Stimulated activated CD4-positive, alpha-beta T cell treated with anti-CD3 and anti-CD28 coated beads, Interleukin-1b, Interleukin-23, amount 100 ng/mL, for 4 hours (primary cell): ENCODE measurements around the gene ADGRG3.
"Not testable (repeated sequence)": the region's sequence is repeated elsewhere in the genome, so short reads cannot be mapped to it uniquely, and the experiment has no call there.

Experiments used
- DNase-seq, 2 donors: peaks; one replicate each; pipeline ENCODE4 v3.0.0-alpha.2; 2020; ENCODE audit warnings: low read depth in 2 of 2

ADGRG3 gene

DNA sequence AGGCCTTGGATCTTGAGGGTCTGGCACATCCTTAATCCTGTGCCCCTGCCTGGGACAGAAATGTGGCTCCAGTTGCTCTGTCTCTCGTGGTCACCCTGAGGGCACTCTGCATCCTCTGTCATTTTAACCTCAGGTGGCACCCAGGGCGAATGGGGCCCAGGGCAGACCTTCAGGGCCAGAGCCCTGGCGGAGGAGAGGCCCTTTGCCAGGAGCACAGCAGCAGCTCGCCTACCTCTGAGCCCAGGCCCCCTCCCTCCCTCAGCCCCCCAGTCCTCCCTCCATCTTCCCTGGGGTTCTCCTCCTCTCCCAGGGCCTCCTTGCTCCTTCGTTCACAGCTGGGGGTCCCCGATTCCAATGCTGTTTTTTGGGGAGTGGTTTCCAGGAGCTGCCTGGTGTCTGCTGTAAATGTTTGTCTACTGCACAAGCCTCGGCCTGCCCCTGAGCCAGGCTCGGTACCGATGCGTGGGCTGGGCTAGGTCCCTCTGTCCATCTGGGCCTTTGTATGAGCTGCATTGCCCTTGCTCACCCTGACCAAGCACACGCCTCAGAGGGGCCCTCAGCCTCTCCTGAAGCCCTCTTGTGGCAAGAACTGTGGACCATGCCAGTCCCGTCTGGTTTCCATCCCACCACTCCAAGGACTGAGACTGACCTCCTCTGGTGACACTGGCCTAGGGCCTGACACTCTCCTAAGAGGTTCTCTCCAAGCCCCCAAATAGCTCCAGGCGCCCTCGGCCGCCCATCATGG is 4.0 kb upstream of the ADGRG3 start:
- no peak for DNase-seq

DNA sequence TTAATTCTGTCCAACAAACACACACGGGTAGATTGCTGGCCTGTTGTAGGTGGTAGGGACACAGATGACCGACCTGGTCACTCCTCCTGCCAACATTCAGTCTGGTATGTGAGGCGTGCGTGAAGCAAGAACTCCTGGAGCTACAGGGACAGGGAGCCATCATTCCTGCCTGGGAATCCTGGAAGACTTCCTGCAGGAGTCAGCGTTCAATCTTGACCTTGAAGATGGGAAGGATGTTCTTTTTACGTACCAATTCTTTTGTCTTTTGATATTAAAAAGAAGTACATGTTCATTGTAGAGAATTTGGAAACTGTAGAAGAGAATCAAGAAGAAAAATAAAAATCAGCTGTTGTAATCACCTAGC is 3.5 kb upstream of the ADGRG3 start:
- DNase-seq = no peak

DNA sequence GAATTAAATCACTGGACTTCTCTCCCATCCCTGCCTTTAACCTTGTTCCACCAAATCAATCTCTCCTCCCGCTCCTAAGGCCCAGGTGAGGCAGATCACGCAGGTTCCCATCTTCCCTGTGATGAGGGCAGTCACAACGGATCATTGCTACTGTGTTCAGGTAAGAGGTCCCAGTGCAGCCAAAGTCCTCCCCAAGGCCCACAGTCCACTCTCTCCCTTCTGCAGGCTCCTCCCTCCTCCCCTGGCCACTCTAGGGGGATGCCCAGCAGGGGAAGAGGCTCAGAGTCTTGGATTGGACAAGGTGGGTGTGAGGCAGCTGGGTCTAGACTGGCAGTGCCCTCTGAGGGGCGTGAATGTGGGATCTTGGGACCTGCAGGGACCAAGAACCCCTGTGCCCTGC is 2.6 kb upstream of the ADGRG3 start:
- no peak for DNase-seq

DNA sequence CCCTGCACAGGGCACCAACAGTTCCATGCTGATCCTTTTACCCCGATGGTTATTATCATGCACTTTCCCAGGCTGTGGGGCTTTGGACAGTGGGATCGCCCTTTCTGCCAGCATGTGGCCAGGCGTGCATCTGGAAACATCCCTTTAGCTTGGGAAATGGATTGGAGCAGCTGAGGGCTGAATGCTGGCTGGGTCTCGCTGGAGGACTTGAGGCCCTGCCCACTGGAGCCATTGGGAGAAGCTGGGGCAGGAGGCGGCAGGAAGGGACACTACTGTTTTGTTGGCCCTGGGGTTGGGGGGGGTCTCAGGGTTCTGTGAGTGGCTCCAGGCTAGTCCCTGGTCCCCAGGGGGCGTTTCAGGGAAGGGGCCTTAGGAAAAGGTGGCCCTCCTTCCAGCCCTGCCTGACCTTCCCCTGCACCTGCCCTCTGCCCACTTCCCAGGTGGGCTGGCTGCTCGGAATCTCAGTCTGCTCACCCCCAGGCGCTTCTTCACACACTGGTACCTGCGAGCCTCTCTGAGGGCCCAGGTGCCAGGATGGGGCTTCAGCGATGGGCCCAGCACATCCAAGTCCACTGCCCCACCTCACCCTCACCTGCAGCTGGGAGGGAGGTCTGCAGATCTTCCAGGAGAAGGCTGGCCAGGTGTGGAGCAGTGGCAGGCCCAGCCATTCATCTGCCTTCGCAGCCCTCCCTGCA is 1.6 kb upstream of the ADGRG3 start:
- DNase-seq = no peak

DNA sequence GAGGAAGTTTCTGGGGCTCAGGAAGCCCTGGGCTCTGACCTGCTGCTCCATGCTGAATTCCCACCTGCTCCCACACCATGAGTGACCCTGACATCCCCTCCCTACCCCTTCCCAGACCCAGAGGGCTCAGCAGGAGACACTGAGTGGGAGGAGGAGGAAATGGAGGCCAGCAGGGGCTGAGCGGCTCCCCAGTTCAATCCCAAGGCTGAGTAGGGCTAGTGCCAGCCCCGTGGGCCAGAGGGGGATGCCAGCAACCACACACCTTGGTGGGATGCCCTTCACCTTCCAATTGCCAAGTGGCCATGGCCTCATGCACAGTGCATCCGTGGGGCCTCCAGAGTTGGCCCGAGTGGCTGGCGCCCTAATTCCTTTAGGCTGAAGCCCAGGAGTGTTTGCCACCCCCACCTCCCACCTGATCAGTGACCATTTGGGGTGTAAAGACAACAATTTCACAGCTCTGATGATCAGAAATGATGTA is 1.0 kb upstream of the ADGRG3 start:
- DNase-seq = no peak

DNA sequence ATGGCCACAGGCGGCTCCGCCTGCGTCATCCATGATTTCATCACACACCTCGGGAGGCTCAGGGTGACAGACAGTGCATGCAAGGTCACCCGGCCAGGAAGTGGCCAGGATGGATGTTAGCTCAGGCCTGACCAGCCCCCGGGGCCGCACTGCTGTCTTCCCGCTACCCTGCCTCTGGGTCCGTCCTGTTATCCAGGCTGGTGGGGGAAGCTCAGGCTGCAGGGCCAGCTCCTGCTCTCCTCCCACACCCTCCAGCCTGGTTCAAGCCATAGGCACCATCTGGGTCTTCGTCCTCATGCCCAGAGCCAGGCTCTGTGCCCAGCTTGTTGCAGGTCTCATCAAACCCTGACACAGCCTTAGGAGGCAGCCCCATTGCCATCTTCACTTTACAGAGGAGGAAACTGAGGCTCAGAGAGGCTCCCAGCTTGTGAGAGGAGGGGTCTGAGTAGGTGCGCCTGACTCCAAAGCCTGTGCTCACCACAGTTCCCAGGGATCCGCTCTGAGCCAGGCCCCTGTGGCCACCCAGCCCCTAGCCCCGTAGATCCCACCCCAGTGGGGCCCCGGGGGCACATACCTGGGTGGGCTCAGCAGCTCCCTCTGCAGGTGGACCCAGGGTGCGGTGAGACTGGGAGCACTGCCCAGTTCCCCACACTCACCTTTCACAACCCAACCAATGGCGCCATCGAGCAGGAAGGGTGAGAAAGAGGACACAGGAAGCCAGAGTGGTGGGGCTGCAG is 412 bp upstream of the ADGRG3 start:
- no peak for DNase-seq

DNA sequence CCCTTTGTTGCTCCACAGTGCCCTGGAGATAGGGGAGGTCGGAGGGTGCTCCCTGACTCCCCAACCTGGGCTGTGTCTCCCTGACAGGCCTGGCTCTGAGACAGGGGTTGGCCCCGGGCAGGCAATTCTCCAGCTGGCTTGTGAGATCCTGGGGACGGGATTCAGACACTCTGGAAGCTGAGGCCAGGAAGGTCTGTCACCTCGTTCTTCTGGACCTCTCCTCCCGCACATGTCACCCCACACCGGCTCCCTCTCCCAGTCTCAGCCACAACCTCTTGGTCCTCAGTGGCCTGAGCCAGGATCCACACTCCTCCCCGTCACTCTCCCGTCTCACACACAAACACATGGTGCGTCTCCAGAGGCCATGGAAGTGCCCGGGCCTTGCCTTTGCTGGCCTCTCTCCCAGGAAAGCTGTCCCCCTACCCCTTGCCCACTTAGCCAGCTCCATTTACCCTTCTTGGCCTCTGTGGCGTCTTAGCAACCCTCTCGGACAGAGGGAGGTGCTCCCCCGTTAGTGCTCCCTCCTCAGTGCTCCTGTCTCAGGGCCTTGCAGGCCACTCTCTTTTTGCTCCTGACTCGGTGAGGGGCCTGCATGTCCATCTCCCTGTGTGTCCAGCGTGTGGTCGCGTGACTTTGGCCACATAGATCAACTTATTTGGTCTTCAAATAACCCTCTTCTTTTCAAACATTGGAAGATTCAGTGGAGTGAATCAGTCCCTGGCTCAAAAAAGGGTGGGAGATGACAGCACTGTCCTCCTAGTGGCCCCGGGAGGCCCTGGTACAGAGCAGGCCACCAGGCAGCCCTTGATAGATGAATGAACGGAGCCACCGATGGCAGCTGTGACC is 747 bp downstream of the ADGRG3 start:
- DNase-seq = no peak

DNA sequence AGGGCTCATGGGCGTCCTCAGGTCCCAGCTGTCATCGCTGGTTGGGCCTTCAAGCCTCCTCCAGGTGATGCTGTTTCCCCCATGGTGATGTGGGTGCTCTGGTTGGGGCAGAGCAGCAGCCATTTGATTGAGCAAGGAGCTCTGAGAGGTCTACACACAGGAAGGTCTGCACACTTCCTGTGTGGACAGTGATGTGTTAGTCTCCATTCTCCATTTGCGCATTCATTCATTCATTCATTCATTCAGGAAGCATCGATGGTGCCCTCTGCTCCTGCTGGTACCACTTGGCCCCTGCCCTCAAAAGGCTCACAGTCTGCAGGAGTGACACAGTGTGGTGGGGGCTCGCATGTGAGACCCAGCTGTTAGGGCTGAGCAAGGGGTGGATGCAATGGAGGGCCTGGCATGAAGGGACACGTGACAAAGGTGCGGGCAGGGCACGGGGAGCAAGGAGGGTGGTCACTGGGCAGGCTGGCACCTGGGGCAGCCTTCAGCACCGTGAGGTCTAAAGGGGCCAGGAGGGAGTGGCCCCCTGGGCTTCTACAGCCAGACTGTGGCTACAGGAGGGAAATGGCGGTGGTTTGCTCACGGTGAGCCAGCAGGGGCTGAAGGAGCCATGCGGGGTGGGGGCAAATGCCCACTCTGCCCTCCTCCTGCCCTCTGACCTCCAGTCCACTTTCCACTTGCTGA is 1.5 kb downstream of the ADGRG3 start:
- no peak for DNase-seq

DNA sequence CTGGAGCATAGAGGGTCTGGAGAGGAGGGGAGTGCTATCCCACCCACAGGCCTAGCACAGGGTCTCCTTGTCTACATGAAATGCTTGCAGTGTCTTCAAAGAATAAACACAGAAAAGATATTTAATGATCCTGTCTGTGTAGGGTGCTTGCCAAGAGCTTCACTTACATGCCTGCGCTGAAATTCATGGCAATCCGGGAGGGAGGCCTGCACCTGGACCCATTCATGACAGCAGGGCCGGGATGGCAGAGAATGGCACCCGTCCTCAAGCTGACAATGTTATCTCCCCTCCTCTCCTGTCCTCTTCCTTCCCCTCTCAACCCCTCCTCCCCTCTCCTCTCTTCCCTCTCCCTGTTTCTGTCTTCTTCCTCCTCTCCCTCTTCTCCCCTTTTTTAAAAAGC is 2.1 kb downstream of the ADGRG3 start:
- DNase-seq = no peak

DNA sequence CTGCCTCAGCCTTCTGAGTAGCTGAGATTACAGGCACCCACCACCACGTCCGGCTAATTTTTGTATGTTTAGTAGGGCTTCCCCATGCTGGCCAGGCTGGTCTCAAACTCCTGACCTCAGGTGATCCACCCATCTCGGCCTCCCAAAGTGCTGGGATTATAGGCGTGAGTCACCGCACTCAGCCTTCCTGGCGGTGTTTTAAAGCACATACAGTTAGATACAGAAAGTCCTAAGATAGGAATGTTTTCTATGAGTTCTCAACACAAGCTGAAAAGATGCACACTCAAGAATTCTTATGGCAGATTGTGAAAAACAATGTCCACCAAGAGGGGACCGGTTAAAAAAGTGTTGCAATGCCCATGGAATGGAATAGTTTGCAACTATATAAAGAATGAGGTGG is 3.3 kb downstream of the ADGRG3 start:
- not testable (repeated sequence) for DNase-seq

DNA sequence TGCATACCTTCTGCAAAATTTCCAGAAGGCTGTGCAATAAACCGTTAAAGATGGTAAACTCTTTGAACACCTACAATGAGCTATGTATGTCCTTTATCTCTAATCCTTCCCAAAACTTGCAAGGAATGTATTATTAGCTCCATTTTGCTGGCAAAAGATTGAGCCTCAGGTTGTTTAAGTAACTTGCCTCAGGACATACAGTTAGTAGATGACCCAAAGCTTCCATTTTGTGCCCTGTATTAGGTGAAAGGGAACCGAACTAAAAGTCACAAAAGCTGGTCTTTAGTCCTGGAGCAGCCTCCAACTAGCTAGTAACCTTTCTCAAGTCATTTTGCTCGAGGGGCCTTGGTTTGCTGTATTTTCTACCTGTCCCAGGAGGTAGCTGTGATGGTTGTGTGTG is 4.3 kb downstream of the ADGRG3 start:
- DNase-seq = no peak

DNA sequence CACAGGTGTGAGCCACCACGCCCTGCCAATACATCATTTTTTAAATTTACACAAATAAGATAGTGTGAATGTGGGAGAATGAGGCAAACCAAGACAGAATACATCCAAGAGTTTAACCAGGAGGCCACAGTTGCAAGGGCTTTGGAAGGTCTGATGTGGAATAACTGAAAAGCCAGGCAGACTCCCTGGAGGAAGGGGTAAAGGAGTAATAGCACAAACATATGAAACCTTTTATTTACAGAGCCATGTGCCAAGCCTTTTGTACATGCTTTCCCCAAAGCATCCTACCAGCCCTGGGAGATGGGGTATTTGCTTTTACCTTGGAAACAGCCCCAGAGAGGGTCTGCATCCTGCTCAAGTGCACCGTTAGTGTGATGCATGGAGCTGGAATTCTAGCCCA is 4.7 kb downstream of the ADGRG3 start:
- DNase-seq = no peak

DNA sequence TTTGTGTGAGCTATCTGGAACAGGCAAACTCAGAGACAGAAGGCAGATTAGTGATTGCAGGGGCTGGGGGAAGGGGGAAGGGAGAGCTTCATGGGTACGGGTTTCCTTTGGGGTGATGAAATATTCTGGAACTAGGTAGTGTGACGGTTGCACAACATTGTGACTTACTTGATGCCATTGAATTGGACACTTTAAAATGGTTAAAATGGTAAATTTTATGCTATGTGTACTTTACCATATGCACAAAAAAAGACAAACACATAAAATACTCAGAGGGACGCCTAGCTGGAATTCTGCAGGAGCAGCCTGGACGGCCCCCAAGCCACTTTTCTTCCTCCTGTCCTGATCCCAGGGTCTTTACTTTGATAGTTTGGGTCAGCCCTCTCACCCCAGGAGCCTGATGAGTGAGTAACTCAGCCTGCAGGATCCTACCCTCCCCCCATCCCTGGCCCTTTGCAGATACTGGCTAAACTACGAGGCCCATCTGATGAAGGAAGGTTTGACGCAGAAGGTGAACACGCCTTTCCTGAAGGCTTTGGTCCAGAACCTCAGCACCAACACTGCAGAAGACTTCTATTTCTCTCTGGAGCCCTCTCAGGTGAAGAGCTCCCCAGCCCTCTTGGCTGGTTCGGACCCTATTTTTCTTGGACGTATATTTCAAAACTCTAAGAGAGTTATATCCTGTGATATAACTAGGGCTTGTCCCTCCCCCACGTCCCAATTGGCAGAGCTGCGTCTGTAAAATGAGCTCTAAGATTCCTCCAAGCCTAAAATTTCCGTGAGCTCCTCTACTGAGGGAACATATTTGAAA is 7.8 kb downstream of the ADGRG3 start:
- no peak for DNase-seq

DNA sequence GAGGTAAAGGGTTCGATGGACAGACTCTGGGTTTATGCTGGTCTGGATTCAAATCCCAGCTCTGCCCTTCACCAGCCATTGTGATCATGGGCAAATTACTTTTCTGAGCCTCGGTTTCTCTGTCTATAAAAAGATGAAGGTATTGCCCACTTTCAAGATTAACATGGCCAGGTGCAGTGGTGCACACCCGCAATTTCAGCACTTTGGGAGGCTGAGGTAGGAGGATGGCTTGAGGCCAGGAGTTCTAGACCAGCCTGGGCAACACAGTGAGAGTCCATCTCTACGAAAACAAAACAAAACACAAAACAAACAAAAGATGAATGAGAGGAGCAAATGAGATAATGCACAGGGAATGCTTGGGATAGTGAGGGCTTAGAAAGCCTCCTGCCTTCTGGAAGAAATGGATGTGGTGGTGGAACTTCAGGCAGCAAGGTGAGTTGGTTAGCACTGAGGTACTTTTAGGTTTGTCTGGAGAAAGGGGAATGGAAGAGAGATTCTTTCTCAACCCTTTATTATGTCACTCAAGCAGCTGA is 8.5 kb downstream of the ADGRG3 start:
- no peak for DNase-seq

DNA sequence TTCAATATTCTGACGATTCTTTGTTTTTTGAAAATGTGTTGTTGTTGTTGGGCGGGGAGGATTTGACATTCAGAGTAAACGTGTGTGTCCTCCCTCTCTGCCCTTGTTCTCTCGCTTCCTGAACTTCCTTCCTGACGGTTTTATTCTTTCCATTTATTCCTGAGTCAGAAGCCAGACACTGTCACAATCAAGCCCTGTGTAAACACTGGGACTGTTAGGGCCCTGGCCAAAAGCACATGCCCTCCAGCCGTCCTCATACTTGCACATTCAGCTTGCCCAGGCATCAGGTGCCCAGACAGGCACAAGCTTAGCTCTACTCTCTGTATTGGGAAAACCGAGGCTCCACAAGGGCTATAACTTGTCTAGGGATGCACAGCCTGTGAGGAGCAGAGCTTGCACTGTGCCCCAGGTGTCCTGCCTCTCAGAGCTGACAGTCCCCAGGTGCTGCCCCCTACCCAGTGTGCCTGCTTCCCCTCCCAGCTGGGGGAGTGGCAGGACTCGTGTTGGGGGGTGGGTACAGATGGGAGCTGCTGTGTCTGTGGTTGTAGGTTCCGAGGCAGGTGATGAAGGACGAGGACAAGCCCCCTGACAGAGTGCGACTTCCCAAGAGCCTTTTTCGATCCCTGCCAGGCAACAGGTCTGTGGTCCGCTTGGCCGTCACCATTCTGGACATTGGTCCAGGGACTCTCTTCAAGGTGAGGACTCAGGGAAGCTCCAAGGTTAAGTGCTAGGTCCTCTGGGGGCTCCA is 9.7 kb downstream of the ADGRG3 start:
- DNase-seq = no peak

DNA sequence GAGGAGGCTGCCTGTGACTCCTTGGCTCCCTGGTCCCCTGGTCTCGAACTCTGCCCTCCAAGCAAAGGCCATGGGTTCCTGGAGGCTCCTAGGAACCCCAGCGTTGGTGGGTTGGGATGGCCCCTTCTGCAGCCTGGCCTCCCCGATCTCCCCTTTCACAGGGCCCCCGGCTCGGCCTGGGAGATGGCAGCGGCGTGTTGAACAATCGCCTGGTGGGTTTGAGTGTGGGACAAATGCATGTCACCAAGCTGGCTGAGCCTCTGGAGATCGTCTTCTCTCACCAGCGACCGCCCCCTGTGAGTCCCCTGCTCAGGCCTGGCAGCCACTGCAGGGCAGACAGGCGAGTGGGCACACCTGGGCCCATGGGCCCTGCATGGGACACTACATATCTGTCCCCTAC is 10.9 kb downstream of the ADGRG3 start:
- DNase-seq = no peak

DNA sequence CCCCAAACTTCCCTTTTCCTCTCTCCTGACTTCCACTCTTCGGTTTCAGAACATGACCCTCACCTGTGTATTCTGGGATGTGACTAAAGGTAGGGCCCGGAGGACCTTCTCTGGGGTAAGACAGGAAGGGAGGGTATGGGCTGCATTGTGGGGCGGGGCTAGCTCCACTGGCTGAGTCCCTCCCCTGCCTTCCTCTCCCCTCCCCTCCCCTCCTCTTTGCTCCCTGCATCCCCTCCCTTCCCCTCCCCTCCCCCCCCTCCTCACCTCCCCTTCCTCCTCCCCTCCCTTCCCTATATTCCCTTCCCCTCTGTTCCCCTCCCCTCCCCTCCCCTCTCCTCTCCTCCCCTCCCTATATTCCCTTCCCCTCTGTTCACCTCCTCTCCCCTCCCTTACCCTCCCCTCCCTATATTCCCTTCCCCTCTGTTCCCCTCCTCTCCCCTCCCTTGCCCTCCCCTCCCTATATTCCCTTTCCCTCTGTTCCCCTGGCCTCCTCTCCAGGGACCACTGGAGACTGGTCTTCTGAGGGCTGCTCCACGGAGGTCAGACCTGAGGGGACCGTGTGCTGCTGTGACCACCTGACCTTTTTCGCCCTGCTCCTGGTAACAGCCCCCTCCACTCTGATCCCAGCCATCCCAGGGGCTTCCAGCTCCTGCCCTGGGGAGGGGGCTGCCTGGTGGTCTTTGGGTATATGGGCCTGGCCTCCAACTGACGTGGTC is 11.8 kb downstream of the ADGRG3 start:
- DNase-seq = no peak

DNA sequence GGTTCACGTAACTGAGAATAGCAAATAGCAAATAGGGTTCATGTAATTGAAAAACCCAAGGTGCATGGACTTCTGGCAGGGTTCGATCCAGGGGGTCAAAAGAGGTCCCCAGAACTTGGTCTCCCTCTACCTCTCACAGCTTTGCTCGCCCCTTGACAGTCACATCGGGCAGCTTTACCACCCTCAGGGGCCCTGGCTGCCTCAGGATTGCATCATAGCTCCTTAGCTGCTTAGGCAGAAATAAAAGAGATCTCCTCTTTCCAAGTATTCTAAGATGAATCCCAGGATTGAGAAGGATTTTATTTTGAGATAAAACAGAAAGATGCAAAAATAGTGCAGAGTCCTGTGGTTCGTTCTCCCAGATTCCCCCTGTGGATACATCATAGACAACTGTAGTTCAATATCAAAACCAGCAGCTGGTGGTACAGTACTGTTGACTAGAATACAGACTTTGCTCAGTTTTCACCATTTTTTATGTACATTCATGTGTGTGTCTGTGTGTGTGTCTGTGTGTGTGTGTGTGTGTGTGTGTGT is 12.8 kb downstream of the ADGRG3 start:
- no peak for DNase-seq
